ENCODE measurements around the gene FN1.

FN1 gene

DNA sequence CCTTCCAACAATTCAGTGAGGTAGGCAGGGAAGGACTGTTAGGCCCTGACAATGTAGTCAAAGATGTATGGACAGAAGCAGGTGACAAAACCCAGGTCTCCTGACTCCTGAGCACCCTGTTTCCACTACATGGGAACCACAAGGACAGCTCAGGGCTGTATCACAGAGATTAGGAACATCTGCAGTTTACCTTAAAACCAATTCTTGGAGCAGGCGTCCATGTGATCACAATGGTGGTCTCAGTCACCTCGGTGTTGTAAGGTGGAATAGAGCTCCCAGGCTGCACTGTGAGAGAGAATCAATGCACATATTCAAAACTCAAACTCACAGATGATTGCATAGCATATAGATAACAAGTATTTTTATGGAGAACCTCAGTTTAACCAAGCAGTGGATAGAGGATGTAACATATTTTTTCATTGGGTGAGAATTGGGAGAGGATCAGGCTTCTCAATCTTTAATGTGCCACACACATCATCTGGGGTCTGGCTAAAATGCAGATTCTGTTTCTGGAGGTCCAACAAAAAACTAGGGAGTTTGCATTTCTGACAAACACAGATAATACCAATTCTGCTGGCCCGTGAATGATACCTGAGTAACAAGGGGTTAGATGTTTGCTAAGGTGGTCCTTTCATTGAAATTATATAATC, 36.7 kb downstream of the FN1 start:
- TF ChIP-seq ZNF274 (IDR thresholded peaks at IDR 0.05; ENCODE audit: low read depth, low read length): no peak
- H3K4me3 ChIP-seq (ENCODE audit: low read length): no peak overlapping the region

DNA sequence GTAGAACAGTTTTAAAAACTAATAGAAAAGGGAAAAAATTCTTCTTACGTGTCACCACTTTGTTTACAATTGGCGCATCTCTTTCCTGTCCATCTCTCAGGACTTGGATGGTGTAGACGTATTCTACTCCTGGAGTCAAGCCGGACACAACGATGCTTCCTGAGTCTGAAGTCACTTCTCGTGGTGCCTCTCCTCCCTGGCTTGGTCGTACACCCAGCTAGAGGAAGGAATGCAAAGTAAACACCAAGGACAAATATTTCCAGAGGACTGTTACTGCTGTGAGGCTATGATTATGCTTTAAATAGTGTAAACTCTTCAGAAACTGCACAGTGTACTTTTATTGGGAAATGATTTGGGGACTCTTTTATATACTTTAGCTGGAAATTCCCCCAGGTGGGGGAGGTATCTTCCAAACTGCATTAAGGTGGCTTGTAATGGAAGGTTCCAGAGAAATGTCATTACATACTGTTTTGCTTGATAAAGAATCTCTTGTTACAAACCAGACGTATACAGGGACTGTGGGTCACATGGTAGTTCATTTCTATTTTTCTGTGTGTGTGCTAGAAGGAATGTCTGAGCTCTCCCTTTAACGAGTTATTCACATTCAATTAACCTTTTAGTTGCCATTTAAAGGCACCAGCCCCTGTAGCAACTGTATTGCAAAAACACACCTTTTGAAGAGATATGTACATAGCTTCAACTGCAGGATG, 38.1 kb downstream of the FN1 start:
- no peak for TF ChIP-seq ZNF274 (IDR thresholded peaks at IDR 0.05; ENCODE audit: low read depth, low read length)
- H3K4me3 ChIP-seq (ENCODE audit: low read length): no peak overlapping the region

DNA sequence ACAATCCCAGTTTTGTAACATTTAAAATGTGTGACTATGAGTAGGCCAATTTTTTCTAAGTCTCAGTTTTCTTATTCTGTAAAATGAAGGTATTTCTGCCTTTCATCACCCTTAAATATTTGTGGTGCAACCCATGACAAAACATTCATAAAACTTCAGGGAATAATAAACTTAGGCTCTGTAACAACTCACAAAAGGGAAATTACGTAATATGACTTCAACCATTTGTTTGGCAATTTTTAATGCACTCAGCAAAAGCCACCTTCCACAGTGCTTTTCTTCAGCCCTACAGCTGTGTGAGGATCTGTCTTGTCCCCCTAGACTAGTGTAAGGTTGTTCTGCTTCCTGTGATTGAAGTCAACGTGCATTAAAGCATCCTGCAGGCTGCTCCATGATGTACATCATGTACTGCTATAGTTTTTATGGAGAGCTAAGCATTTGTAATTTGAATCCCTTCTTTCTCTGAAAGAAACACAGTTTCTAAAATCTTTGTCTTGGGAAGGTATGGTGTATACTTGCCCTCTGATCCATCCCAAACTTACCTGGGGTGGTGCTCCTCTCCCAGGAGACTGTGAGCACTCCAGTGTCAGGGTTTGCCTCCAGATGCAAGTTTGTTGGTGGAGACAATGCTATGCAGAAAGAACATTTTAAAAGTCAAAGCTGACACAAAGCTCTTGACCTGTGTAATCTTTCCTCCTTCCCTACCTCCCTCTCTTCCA, 39.1 kb downstream of the FN1 start:
- TF ChIP-seq ZNF274 (IDR thresholded peaks at IDR 0.05; ENCODE audit: low read depth, low read length): no peak
- no peak overlapping the region for H3K4me3 ChIP-seq (ENCODE audit: low read length)

DNA sequence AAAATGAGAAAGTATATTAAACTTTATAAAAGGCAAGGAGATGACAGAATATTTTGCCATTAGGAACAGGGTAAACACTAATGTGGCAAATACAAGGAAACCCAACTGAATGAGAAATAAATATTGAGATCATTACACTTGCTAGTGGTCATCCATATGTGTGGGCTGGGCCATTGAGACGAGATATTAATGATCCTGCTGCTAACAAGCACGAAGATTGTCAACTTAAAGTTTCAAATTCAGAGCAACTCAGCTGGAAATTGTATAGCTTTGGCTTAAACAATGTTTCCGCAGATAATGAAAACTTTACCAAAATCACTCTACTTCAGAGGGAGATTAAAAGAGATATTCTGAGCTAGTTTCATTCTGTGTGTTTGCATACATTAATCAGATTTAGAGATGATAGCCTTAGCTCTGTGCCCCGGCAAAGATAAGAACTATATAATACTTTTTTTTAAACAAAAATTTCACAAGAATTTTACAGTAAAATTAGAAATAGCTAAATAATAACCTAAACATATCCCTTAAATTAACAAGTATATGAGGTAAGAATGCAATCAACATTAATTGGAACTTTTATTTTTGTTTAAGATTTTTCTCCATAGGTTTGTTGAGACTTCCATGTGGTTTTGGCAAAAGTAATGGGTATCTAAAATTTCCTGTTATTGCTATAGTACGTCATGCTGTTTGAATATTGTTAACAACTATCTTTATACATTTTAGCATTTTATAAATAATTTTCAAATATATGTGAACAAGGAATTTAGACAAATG, 40.0 kb downstream of the FN1 start:
- H3K4me3 ChIP-seq (ENCODE audit: low read length): no peak overlapping the region
- no peak for TF ChIP-seq ZNF274 (IDR thresholded peaks at IDR 0.05; ENCODE audit: low read depth, low read length)

DNA sequence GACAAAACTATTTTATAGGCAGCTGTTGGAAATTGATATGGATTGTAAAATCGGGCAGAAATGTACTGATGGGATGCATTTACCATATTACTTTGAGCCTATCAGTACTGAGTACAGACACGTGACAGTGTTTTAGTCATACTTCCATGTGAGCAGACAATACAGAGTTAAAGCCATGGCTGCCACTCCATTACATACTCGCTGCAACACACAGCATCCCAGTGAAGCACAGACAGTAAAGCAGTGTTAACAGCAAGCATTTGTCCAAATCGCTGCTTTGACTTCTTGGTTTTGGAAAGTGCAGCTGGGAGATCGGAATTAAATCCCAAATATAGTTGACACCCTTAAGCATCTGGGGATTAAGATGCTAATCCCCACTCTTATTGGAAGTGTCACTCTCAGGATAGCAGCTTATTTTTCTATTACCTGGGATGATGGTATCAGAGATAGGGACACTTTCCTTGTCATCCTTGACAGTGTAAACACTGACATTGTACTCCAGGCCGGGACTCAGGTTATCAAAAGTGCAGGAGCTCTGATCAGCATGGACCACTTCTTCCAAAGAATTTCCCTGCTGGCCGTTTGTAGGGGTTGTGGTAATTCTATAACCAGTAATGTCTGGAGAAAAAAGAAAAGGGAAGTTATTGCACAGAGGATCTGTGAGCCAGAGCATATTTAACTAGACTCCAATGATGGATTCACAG, 41.6 kb downstream of the FN1 start:
- TF ChIP-seq ZNF274 (IDR thresholded peaks at IDR 0.05; ENCODE audit: low read depth, low read length): no peak
- no peak overlapping the region for H3K4me3 ChIP-seq (ENCODE audit: low read length)

DNA sequence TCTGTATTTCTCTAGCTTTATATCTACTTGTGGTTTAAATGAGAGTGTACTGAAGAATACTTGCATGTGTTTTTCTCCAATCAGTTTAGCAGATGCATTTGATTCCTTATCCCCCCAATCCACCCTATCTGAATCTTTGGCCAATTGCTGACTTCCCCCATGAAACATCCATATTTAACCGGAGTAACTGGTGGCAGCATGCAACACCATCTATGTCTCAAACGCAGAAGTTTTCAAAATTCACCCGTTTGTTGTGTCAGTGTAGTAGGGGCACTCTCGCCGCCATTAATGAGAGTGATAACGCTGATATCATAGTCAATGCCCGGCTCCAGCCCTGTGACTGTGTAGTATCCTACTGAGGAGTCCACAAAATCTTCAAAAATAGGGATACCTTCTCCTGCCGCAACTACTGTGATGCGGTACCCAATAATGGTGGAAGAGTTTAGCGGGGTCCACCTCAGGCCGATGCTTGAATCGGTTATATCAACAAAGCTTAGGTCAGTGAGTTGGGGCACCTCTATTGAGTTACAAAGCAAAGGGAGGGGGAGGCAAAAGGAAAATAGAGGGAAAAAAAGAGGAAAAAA, 43.1 kb downstream of the FN1 start:
- no peak for TF ChIP-seq ZNF274 (IDR thresholded peaks at IDR 0.05; ENCODE audit: low read depth, low read length)

DNA sequence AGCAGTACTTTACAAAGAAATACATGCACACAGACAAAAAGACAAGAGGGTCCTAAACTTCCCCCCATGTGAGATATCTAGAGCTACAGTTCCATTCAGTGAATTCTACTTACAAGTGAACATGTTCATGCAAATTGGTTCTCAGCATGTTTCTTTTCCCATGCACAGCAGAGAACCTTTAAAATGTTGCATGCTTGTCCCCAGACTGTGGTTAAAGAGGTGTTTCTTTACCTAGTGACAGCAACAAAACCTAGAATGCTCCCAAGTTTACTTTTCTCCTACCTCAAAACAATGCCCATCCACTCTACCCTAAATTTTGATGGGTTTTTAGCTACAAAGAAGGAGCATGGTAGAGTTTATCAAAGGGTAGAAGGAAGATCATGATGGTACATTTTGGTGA, 43.7 kb downstream of the FN1 start:
- TF ChIP-seq ZNF274 (IDR thresholded peaks at IDR 0.05; ENCODE audit: low read depth, low read length): no peak
- H3K4me3 ChIP-seq (ENCODE audit: low read length): no peak overlapping the region

More for the DNA sequence above, 43.1 kb downstream of the FN1 start:
- H3K4me3 ChIP-seq (ENCODE audit: low read length): no peak overlapping the region

DNA sequence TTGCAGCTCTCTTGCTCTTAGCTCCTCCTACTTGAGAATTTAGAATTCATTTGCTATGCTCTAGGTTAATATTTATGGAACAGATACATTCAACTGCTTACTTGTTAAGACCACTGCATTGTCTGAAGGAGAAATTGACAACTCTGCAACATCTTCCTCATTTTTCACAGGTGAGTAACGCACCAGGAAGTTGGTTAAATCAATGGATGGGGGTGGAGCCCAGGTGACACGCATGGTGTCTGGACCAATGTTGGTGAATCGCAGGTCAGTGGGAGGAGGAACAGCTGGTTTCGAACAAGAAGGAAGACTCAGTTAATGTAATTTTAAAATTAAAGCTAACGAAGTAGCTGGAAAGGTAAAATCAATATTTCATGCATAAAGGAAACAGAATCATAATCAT, 44.3 kb downstream of the FN1 start:
- no peak for TF ChIP-seq ZNF274 (IDR thresholded peaks at IDR 0.05; ENCODE audit: low read depth, low read length)
- H3K4me3 ChIP-seq (ENCODE audit: low read length): no peak overlapping the region

DNA sequence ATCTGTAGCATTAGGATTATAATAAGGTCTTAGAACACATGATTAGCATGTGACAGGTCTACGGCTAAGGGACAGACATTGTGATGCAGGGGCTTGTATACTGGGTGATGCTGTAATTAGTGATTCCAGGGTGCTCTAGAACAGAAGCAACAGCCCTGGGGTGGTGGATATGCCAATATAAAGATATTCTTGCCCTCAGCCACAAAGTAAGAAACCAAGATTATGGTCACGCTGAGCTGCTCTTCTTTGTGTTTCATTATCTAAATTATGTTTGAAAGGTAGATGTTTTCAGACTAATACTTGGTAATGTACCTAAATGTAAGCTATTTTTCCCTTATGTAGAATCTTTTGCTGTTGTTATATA, 45.3 kb downstream of the FN1 start:
- H3K4me3 ChIP-seq (ENCODE audit: low read length): no peak overlapping the region
- no peak for TF ChIP-seq ZNF274 (IDR thresholded peaks at IDR 0.05; ENCODE audit: low read depth, low read length)

DNA sequence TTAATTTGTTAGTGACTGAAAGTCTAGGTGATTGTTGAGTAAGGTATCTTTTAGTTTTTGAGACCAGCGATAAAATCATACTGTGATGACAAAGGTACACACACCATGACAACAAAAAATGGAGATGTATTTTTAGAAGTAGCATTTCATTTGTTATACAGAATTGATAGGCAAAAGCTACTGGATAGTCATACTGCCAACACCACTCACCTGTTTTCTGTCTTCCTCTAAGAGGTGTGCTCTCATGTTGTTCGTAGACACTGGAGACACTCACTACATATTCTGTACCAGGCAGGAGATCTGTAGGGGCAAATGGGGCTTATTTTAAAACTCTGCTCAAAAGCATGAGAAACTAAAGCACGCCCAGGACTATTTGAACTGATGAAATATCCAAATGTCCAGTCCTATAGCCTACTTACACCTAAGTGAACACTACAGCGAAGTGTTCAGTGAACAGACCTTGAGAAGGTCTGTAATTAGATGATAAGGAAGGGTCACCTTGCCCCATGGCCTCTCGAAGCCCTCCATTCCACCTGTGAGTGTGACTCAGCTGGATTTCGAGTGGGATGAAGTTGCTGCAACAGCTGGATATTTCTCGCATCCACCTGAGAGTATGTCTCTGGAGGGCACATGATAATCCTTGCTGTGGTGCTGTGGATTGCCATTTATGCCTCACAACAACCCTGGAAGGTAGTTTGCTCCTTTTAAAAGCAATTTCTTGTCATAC, 47.7 kb downstream of the FN1 start:
- H3K4me3 ChIP-seq (ENCODE audit: low read length): no peak overlapping the region
- no peak for TF ChIP-seq ZNF274 (IDR thresholded peaks at IDR 0.05; ENCODE audit: low read depth, low read length)

DNA sequence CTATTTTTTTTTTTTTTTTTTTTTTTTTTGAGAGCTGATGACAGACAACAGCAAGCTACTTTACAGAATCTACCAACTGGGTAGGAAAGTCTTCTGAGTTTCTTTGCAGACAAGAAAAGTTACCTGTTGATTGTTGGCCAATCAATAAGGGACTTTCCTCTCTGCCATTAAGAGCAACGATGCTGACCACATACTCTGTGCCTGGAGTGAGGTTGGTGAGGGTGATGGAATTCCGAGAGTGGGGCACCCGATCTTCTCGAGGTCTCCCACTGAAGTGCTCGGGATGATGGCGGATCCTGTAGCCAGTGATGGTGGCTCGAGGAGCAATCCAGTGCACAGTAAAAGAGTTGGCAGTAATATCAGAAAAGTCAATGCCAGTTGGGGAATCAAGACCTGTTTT, 49.3 kb downstream of the FN1 start:
- TF ChIP-seq ZNF274 (IDR thresholded peaks at IDR 0.05; ENCODE audit: low read depth, low read length): no peak
- H3K4me3 ChIP-seq (ENCODE audit: low read length): no peak overlapping the region

DNA sequence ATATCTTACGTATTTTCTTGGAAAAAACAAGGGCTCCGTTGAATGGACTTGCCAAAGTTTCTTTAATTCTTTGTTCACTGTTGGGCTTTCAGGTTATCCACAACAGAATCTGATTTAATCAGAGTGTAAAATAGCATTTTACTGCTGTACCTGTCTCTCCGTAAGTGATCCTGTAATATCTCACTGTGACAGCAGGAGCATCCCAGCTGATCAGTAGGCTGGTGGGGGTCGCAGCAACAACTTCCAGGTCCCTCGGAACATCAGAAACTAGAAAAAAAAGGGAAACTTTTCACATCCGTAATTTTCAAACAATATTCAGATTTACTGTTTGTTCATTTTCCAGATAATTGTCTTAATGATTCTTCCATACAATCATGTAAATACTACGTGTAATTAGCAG, 51.2 kb downstream of the FN1 start:
- no peak overlapping the region for H3K4me3 ChIP-seq (ENCODE audit: low read length)
- no peak for TF ChIP-seq ZNF274 (IDR thresholded peaks at IDR 0.05; ENCODE audit: low read depth, low read length)

Data from GM08714 (cell line).